GM12872 (cell line): ENCODE results near the gene TRMU.

Experiments used
- CTCF ChIP-seq: IDR thresholded peaks from 3 replicates; pipeline ENCODE4 v1.5.1; 2011; ENCODE audit warnings: low read depth, mild to moderate bottlenecking, low read length, moderate library complexity; ENCODE audit not compliant: insufficient read depth

Gene TRMU

DNA sequence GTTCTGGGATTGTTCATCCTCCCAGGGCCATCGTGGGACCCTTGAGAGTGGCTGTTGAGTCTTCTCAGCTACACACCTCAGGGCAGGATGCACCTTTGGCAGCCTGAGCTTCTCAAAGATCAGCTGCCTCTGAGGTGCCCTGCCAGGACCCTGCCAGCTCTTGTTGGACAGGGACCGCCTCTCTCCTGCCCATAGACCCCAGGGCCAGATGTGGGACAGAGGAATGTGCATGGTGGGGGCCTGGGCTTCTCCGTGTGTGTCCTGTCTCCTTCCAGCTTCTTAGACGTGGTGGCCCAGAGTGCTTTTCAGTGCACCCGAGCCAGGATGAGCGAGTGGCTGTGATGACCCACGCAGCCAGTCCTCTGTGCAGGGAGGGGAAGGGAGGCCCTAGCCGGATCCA lies 5.9 kb upstream of the TRMU start:
- no peak for TF ChIP-seq CTCF

GRCh38 chr22:46330426-46330825 lies 5.1 kb upstream of the TRMU start:
- TF ChIP-seq CTCF: no peak

DNA sequence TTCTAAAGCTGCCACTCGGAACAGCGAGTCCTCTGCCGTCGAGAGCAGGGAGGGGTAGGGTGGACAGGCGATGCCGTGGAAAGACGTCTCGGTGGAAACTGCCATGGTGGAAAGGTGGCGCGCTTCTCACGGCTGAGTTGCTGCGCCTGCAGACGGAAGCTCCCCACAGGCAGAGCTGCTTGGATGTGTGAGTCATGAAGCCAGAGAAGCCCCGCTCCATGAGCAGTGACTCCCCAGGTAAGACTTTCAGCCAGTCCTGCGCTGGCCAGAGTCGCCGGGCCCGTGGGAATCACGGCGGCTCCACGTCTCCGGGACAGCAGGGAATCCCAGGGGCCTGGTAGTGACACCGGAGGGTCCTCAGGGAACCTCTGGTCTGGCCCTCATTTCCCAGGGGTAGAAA lies 4.0 kb upstream of the TRMU start:
- no peak for TF ChIP-seq CTCF

DNA sequence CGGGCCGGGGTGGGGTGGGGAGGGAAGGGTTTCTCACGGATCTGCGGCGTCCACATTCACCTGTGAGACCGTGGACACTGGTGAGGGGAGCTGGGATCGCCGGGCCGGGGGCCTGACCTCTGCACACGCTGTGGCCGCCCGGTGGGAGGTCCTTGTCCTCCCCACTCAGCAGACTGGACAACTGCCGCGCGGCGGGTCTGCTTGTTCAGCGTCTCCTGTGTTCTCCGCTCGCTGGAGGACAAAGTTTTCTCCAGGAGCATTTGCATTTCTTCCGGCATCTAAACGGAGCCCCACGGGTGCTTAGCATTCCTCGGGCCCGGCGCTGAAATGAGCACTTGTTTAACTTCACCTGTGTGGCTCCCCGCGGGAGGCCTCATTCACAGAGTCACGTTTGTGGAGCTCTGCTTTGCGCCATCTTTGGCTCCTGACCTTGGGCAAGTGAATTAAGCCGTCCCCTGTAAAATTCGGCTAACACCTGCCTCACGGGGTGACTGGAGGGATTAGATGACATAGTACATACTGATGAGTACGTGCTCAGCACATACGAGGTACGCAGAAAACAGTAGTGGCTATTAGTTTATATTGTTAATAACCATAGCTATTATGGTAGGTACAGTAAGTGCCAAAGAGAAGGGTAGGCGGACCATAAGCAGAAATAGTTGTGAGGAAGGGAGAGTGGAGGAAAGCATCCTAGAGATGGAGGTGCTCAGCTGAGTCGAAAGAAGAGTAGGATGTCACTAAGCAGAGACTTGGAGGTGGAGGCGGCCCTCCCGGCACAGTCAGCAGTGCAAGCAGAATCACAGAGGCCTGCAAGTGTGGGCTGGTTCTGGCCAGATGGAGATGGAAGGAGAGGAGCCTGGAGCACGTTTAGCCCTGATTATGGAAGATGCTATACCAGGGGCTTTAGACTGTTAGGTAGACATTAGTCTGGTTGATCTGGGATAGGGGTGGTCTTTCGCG lies 885 bp downstream of the TRMU start:
- TF ChIP-seq CTCF: no peak

DNA sequence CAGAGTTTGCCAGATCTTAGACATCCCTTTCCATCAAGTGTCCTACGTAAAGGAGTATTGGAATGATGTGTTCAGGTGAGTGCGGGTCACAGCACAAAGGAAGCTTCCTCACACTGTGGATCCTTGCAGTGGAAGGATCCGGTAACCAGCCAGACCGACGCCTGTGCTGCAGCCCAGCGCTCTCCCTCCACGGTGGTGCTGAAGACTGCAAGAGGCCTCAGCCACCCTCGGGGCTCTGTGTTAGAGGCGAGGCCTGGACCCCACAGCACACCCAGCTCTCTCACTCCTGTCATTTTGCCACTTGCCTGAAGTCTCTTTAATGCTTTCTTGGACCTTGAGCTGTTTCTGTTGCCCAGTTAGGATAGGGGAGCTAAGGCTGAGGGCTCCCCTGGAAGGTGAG lies 2.4 kb downstream of the TRMU start:
- TF ChIP-seq CTCF: no peak

GRCh38 chr22:46338636-46339035 lies 3.1 kb downstream of the TRMU start:
- TF ChIP-seq CTCF: no peak

GRCh38 chr22:46339956-46340355 lies 4.4 kb downstream of the TRMU start:
- TF ChIP-seq CTCF: no peak
